ENCODE results near the gene TM4SF5. TPM values are rescaled to one million over a fixed set of nuclear protein-coding genes. Genes with fewer than 3 reads are reported as not detected.
A peak's percentile ranks its signal among the peaks of the same experiment; 100 is the strongest.

The TM4SF5 gene
- total RNA-seq (2014; rRNA removed; shearing (Covaris generic)): not detected in 2 replicates

GRCh38 chr17:4771519-4772234 lies at the start of gene TM4SF5:
TSS of gene TM4SF5 (plus strand) at chr17:4771886. CDS start at chr17:4771923, 37 bp downstream.
- DNase-seq (ENCODE audit: low read depth): peak; percentile 62

DNA sequence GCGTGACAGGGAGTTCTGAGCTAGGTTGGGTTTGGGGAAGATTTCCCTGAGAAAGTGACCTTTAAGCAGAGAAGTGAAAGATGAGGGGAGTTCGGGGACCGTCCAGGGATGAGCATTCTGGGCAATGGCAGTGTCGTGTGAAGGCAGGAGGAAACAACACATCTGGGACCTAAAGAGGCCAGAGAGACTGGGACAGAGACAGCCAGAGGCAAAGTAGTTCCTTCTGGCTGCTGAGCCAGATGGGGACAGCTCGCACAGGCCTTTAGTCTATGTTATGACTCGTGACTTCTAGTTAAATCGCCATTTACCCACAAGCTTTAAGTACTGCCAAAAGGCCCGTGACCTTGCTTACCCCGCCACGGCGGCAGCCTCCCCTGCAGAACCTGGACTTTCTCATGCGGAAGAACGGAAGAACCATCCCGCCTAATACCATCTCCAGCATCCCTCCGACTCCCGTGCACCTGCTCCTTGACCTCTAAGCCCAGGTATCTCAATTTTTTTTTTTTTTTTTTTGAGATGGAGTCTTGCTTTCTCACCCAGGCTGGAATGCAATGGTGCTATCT lies 48.9 kb upstream of the TM4SF5 start:
- no peak for DNase-seq (ENCODE audit: low read depth)

DNA sequence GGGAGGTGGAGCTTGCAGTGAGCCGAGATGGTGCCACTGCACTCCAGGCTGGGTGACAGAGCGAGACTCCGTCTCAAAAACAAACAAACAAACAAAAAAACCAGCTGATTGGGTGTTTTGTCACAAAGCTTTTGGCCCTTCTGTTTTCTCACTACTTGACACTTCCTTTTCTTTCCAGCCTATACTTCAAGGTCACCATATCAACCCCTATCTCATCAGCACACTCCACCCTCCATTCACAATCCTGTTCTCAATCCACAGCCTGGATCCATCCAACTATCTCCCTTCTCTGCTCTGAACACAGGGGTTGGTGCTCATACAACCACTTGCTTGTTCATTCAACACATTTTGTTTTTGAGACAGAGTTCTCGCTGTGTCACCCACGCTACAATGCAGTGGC lies 47.0 kb upstream of the TM4SF5 start:
- DNase-seq (ENCODE audit: low read depth): no peak

DNA sequence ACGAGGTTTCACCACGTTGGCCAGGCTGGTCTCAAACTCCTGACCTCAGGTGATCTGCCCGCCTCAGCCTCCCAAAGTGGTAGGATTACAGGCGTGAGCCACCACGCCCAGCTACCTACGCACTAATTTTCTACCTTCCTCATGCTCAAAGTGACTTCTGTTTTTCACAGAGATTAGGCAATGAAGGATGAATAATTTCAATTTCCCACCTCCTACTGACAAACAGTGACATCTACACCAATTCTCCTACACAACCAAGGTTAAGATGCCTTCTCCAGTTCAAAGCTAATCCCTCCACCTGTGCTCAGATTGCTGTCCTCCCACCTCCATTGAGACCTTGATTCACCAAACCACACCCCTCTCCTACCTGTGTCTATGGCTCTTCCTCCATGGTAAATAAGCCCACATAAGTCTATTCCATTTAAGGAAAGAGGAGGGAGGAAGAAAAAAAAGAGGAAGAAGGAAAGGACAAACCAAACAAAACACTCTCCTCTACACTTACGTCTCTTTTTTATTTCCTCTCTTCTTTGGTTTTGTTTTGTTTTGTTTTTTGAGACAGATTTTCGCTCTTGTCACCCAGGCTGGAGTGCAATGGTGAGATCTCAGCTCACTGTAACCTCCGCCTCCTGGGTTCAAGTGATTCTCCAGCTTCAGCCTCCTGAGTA lies 45.9 kb upstream of the TM4SF5 start:
- DNase-seq (ENCODE audit: low read depth): no peak

DNA sequence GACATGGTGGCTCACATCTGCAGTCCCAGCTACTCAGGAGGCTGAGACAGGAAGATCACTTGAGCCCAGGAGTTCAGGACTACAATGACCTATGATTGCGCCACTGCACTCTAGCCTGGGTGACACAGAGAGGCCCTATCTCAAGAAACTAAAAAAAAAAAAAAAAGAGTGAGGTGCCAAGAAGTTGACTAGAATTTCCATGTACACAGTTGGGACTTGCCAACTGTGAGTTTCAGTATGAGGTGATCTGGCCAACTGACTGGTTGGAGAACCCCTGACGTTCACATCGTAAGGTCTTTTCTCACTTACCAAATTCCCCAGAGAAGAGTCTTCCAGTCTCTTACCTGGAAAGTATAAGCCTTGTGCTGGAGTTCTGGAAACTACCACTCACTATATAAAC lies 43.6 kb upstream of the TM4SF5 start:
- no peak for DNase-seq (ENCODE audit: low read depth)

GRCh38 chr17:4733073-4733531 lies 38.6 kb upstream of the TM4SF5 start:
- no peak for DNase-seq (ENCODE audit: low read depth)

DNA sequence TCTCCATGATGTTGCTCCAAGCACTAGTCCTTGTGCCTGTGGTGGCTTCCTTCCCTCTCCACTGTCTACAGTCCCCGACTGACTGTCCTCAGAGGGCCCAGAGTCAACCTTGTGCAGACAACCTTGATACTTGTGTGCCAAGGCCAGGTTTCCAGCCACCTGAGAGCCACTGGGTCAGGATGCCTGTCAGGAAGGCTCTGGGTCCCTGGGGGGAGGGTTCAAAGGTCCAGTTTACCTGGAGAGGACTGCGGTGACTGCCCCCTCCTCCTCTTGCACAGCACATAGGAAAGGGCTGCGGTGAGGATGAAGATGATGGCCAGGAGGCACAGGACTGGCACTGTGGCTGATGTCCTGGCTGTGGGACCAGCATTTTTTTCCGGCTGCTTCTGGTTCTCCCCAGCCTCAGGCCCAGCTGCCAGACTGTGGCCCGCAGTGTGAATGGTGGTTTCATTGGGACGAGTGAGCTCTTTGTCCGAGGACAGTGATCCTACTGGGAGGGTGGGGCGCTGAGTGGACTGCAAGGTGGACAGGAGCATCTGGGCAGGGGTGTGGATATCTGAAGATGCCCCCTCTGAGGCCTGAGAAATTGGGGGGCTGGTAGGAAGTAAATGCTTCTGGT lies 36.7 kb upstream of the TM4SF5 start:
- no peak for DNase-seq (ENCODE audit: low read depth)

GRCh38 chr17:4735876-4736651 lies 35.6 kb upstream of the TM4SF5 start:
- DNase-seq (ENCODE audit: low read depth): no peak

DNA sequence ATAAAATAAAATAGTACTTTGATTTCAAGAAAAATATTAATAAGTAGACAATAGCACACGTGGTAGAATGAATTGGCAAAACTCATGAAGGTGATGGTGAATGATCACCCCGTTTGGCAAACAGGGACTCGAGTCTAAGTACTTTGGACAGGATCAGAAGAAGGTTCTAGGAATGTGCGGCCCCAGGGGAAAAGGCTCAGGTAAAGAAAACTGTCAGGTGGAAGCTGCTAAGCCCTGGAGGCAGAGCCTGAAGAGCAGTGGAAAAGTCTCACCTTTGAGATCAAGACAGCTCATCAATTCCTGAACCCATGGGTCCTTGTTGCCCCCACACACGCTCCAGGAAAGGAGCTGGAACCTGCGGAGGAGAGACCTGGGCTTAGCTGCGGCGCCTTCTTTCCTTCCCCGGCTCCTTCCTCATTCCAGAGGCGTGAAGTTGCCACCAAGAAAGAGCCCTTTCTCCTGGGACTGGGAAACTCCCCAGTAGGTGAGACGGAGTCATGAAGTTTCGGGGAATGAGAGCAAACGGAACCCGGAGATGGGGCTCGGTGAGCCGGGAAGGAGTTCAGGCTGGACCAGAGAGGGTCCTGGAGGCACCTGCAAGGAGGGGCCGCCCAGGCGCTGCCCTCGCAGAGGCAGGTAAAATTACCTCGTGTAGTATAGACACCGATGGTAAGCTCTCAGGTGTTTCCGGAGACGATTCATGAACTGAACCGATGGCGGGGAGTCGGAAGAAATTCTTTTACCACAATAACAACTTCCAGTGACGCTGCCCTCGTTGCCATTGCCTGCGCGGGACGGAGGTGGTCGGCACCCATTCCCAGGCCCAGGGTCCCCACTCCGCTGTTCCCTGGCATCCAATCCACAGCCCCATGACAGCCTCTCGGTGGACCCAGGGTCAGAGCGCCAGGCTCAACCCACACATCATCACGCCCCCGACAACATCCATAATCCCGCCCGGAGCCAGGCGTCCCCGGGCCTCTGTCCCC lies 33.3 kb upstream of the TM4SF5 start:
- no peak for DNase-seq (ENCODE audit: low read depth)

GRCh38 chr17:4739122-4740024 lies 32.3 kb upstream of the TM4SF5 start, which contains the start of the genes CXCL16 and ZMYND15:
TSS of gene CXCL16 (minus strand) at chr17:4739928. CDS start at chr17:4739339, 589 bp downstream.
TSS of gene ZMYND15 (plus strand) at chr17:4739833. CDS start at chr17:4740549, 716 bp downstream.
- peak; percentile 65 for DNase-seq (ENCODE audit: low read depth)

GRCh38 chr17:4740025-4740351 lies 31.7 kb upstream of the TM4SF5 start:
- DNase-seq (ENCODE audit: low read depth): no peak

GRCh38 chr17:4740584-4740983 lies 31.1 kb upstream of the TM4SF5 start:
- no peak for DNase-seq (ENCODE audit: low read depth)

DNA sequence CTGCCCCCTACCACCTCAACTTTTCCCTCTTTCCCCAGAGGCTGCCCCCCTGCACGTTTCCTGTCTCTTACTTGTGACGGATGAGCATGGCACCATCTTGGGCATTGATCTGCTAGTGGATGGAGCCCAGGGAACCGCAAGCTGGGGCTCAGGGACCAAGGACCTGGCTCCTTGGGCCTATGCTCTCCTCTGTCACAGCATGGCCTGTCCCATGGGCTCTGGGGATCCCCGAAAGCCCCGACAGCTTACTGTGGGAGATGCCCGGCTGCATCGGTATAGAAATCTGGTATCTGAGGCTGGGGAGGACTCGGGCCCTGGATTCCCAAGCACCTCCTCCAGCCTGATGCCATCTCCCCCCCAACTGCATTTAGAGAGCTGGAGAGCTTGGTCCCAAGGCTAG lies 30.1 kb upstream of the TM4SF5 start:
- no peak for DNase-seq (ENCODE audit: low read depth)

DNA sequence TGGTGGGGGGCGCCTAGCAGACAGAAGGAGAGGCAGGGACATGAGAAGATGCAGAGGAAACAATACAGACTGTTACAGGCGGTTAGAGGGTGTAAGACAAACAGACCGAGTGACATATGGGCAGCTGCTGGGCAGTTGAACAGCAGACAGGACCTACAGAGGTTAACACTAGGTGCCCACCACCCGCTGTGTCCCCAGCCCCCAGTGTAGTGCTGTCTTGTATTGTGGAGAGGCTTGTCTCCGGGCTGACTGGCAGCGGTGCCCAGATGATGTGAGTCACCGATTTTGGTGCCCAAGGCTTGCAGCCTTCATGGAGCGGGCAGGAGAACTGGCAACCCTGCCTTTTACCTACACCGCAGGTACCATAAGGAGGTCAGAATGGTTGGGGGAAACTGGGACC lies 29.6 kb upstream of the TM4SF5 start:
- DNase-seq (ENCODE audit: low read depth): no peak

DNA sequence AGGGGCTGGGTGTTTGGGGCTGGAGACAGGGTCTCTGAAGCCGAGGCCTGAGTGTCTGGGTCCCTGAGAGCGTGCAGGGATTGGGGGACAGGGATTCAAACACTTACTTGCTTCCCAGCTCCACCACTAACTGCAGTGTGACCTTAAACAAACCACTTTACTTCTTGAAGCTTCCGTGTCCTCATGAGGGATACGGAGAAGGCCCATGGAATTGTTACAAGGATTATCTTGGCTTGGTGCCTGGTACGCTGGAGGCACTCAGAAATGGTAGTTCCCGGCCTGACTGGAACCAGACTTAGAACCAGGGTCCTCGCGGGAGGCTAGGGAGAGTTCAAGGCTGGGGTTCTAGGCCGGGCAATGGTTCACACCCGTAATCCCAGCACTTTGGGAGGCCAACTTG lies 29.1 kb upstream of the TM4SF5 start:
- DNase-seq (ENCODE audit: low read depth): no peak

DNA sequence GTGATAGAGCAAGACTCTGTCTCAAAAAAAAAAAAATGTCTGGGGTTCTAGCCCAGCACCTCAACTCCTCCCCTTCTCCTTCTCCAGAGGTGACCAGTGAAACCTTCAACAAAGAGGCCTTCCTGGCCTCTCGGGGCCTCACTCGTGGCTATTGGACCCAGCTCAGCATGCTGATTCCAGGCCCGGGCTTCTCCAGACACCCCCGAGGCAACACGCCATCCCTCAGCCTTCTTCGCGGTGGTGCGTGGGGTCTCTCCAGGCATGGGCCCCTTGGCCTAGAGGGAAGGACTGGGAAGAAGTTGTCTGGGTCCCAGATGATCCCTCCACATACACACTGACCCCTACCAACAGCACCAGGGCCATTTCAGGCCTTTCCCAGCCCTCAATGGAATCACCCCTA lies 28.5 kb upstream of the TM4SF5 start:
- DNase-seq (ENCODE audit: low read depth): no peak

- no peak for DNase-seq (ENCODE audit: low read depth)
Observed at GRCh38 chr17:4743898-4744297, 27.8 kb upstream of the TM4SF5 start.

- DNase-seq (ENCODE audit: low read depth): no peak
Observed at GRCh38 chr17:4744999-4745969, 26.4 kb upstream of the TM4SF5 start.
